Calu3 (cell line): ENCODE data around the gene CD44. TPM values are rescaled to one million over a fixed set of nuclear protein-coding genes. Genes with fewer than 3 reads are reported as not detected.

Experiments used
- BruUV-seq: library from RNA; stranded (reverse); fragments of 400-500 nt; replicated peaks from 2 replicates; lab custom pipeline; 2021; lab: Mats Ljungman, UMichigan
- CTCF ChIA-PET: fragments of 300-600 bp; sonication (Branson Sonifier 250); formaldehyde crosslinking; loops from one replicate; lab custom pipeline; 2022; ENCODE audit warnings: antibody characterized with exemption; lab: Charles Lee
- DNase-seq: peaks from one replicate; pipeline ENCODE4 v3.0.0; 2022
- H3K27ac Mint-ChIP-seq: one replicate; pipeline ENCODE4 v1.8.0; 2022; ENCODE audit warnings: mixed read lengths; ENCODE audit not compliant: unreplicated experiment
- H3K27me3 Mint-ChIP-seq: one replicate; pipeline ENCODE4 v1.8.0; 2022; ENCODE audit warnings: mixed read lengths; ENCODE audit not compliant: unreplicated experiment
- H3K36me3 Mint-ChIP-seq: one replicate; pipeline ENCODE4 v1.8.0; 2022; ENCODE audit warnings: mild to moderate bottlenecking, moderate library complexity, mixed read lengths; ENCODE audit not compliant: insufficient read depth, unreplicated experiment
- H3K4me1 Mint-ChIP-seq: one replicate; pipeline ENCODE4 v1.8.0; 2022; ENCODE audit warnings: mild to moderate bottlenecking, low read depth, mixed read lengths; ENCODE audit not compliant: unreplicated experiment
- H3K4me3 Mint-ChIP-seq: one replicate; pipeline ENCODE4 v1.8.0; 2022; ENCODE audit warnings: mild to moderate bottlenecking, low read depth, moderate library complexity, mixed read lengths; ENCODE audit not compliant: unreplicated experiment
- H3K9me3 Mint-ChIP-seq: one replicate; pipeline ENCODE4 v1.8.0; 2022; ENCODE audit warnings: low read depth, mixed read lengths; ENCODE audit not compliant: unreplicated experiment
- CTCF ChIP-seq: fragments of 200-600 bp; IDR thresholded peaks from one replicate; pipeline ENCODE4 v1.8.0; 2022; ENCODE audit warnings: antibody characterized with exemption; ENCODE audit not compliant: unreplicated experiment
- intact Hi-C: fragments of 100-400 bp; cut with micrococcal nuclease; formaldehyde crosslinking; loops from one replicate; pipeline ENCODE4 v1.10.0; 2022; ENCODE audit not compliant: unreplicated experiment
- total RNA-seq: library from RNA; stranded (reverse); gene quantifications from 2 replicates; pipeline ENCODE4 v1.2.3, GENCODE V29; 2022

The CD44 gene
- total RNA-seq, 1 experiment from 2014 or later = 1,189 TPM

- CTCF ChIA-PET = no interaction called here
- no peak for DNase-seq
- Mint-ChIP-seq H3K27ac (no peak overlapping the region), H3K4me3 (no peak overlapping the region), H3K9me3 (no peaks in the 10 kb centered on the region), H3K27me3 (no peaks in the 10 kb centered on the region), H3K36me3 (peaks cover 6% of the 10 kb centered on the region), H3K4me1 (peaks cover 35% of the 10 kb centered on the region)
- intact Hi-C loops = loop anchor here (5.0 to 10.0 kb wide), 3 partner anchors 155 to 1565 kb away; no protein-coding TSS in a partner anchor
- no TSS peak for BruUV-seq
- TF ChIP-seq CTCF = no peak
Measured at GRCh38 chr11:35239471-35240075, 100.6 kb downstream of the CD44 start.

- Mint-ChIP-seq H3K4me1 (peaks cover 23% of the 10 kb centered on the region), H3K4me3 (no peak overlapping the region), H3K9me3 (no peaks in the 10 kb centered on the region), H3K27ac (no peak overlapping the region), H3K36me3 (peaks cover 2% of the 10 kb centered on the region), H3K27me3 (no peaks in the 10 kb centered on the region)
- no TSS peak for BruUV-seq
- intact Hi-C loops = no loop called here
- CTCF ChIA-PET = no interaction called here
- no peak for TF ChIP-seq CTCF
- no peak for DNase-seq
Measured at GRCh38 chr11:35241083-35241482, 102.1 kb downstream of the CD44 start.

GRCh38 chr11:35241531-35241930 lies 102.6 kb downstream of the CD44 start:
- H3K4me1 Mint-ChIP-seq = peaks cover 18% of the 10 kb centered on the region
- H3K4me3 Mint-ChIP-seq = no peak overlapping the region
- no peak overlapping the region for H3K27ac Mint-ChIP-seq
- H3K36me3 Mint-ChIP-seq = no peaks in the 10 kb centered on the region
- no peak for TF ChIP-seq CTCF
- CTCF ChIA-PET = interaction anchor here (0.8 kb wide), 1 partner anchor 137 kb away, joined by 3 read pairs; no protein-coding TSS in a partner anchor
- no peaks in the 10 kb centered on the region for H3K27me3 Mint-ChIP-seq
- peaks cover under 1% of the 10 kb centered on the region for H3K9me3 Mint-ChIP-seq
- BruUV-seq = no TSS peak
- intact Hi-C loops = no loop called here
- no peak for DNase-seq

- no TSS peak for BruUV-seq
- TF ChIP-seq CTCF = no peak
- CTCF ChIA-PET = no interaction called here
Measured at GRCh38 chr11:35242412-35243242, 103.7 kb downstream of the CD44 start.

More at GRCh38 chr11:35242412-35243242, 103.7 kb downstream of the CD44 start:
- Mint-ChIP-seq H3K27ac (no peak overlapping the region), H3K4me3 (no peak overlapping the region), H3K27me3 (no peaks in the 10 kb centered on the region), H3K9me3 (peaks cover 4% of the 10 kb centered on the region), H3K4me1 (peaks cover 7% of the 10 kb centered on the region), H3K36me3 (no peaks in the 10 kb centered on the region)
- no peak for DNase-seq
- intact Hi-C loops = no loop called here
